ENCODE data around the gene EPHA4. TPM values are rescaled to one million over a fixed set of nuclear protein-coding genes. Genes with fewer than 3 reads are reported as not detected.
A peak's percentile ranks its signal among the peaks of the same experiment; 100 is the strongest.

EPHA4 gene
- total and polyA plus RNA-seq, 2 donors (not counting 1 experiment from before 2014, with no cell fraction given), result 10.7 to 54.9 TPM

GRCh38 chr2:221555494-221555846, 16.6 kb downstream of the EPHA4 start:
- Histone ChIP-seq H2AFZ (ENCODE audit: insufficient read depth, low read depth, low read length, poor library complexity, severe bottlenecking) (peak overlapping the region; percentile 19), H3K9ac (ENCODE audit: low read length) (peak overlapping the region; percentile 39), H3K4me2 (replicated peaks; ENCODE audit: low read depth, low read length, poor library complexity, severe bottlenecking) (peak overlapping the region; percentile 66), H3K27ac (ENCODE audit: low read length in 2 of 2) (peak overlapping the region; percentile 44 to 55), H3K27me3 (replicated peaks in 1 of 4; ENCODE audit: control extremely low read depth in 1 of 4, control insufficient read depth in 3 of 4, insufficient read depth in 4 of 4, low read length in 3 of 4) (no peaks in the 10 kb centered on the region), H3K4me1 (ENCODE audit: control insufficient read depth in 2 of 2, insufficient read depth in 2 of 2, low read length in 2 of 2) (peaks cover 32 to 42% of the 10 kb centered on the region in 2 donors), H3K36me3 (replicated peaks in 1 of 2; ENCODE audit: control extremely low read depth in 1 of 2, control insufficient read depth in 1 of 2, extremely low read depth in 1 of 2, insufficient read depth in 2 of 2, low read length in 1 of 2) (peaks cover 0 to 2% of the 10 kb centered on the region in 2 experiments), H3K9me3 (ENCODE audit: control extremely low read depth in 1 of 3, control insufficient read depth in 2 of 3, insufficient read depth in 1 of 3, low read length in 2 of 3) (no peaks in the 10 kb centered on the region), H3K79me2 (ENCODE audit: control insufficient read depth, insufficient read depth, low read length) (peaks cover 25% of the 10 kb centered on the region), H4K20me1 (ENCODE audit: control insufficient read depth, insufficient read depth, low read length, poor library complexity, severe bottlenecking) (no peaks in the 10 kb centered on the region), H3K4me3 (ENCODE audit: control extremely low read depth in 1 of 5, extremely low read depth in 1 of 5, insufficient read depth in 1 of 5, low read depth in 2 of 5, low read length in 4 of 5) (peak overlapping the region in 1 of 5 experiments; percentile 23)
- CTCF ChIA-PET, result interaction anchor here (0.5 to 4.6 kb wide), 3 partner anchors 18 to 37 kb away, joined by 4 to 27 read pairs (median 4); partner anchors contain the start of gene EPHA4
- POLR2A ChIA-PET, result no interaction called here
- H3K9me3 Mint-ChIP-seq (ENCODE audit: insufficient read depth), result no peaks in the 10 kb centered on the region
- peak; percentile 25 for ATAC-seq (ENCODE audit: low read depth)
- DNase-seq, result no peak
- intact Hi-C loops (cut with micrococcal nuclease), result loop anchor here (1.0 to 2.0 kb wide), 2 partner anchors 17 to 35 kb away; partner anchors contain the start of gene EPHA4
- peak overlapping the region; percentile 77 for H3K4me3 Mint-ChIP-seq
- H3K4me1 Mint-ChIP-seq, result peaks cover 69% of the 10 kb centered on the region
- TF ChIP-seq, protein P1, sequence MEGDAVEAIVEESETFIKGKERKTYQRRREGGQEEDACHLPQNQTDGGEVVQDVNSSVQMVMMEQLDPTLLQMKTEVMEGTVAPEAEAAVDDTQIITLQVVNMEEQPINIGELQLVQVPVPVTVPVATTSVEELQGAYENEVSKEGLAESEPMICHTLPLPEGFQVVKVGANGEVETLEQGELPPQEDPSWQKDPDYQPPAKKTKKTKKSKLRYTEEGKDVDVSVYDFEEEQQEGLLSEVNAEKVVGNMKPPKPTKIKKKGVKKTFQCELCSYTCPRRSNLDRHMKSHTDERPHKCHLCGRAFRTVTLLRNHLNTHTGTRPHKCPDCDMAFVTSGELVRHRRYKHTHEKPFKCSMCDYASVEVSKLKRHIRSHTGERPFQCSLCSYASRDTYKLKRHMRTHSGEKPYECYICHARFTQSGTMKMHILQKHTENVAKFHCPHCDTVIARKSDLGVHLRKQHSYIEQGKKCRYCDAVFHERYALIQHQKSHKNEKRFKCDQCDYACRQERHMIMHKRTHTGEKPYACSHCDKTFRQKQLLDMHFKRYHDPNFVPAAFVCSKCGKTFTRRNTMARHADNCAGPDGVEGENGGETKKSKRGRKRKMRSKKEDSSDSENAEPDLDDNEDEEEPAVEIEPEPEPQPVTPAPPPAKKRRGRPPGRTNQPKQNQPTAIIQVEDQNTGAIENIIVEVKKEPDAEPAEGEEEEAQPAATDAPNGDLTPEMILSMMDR (IDR thresholded peaks at IDR 0.05), result no peak
- no peak for TF ChIP-seq EZH2 (IDR thresholded peaks at IDR 0.05; ENCODE audit: borderline replicate concordance, insufficient read depth, low read depth, low read length, poor library complexity, severe bottlenecking)
- H3K27ac Mint-ChIP-seq, result peak overlapping the region; percentile 87
- WGBS (ENCODE audit: insufficient coverage), result 29% methylated on average over 1 of the region's 2 CpGs
- no peaks in the 10 kb centered on the region for H3K27me3 Mint-ChIP-seq

DNA sequence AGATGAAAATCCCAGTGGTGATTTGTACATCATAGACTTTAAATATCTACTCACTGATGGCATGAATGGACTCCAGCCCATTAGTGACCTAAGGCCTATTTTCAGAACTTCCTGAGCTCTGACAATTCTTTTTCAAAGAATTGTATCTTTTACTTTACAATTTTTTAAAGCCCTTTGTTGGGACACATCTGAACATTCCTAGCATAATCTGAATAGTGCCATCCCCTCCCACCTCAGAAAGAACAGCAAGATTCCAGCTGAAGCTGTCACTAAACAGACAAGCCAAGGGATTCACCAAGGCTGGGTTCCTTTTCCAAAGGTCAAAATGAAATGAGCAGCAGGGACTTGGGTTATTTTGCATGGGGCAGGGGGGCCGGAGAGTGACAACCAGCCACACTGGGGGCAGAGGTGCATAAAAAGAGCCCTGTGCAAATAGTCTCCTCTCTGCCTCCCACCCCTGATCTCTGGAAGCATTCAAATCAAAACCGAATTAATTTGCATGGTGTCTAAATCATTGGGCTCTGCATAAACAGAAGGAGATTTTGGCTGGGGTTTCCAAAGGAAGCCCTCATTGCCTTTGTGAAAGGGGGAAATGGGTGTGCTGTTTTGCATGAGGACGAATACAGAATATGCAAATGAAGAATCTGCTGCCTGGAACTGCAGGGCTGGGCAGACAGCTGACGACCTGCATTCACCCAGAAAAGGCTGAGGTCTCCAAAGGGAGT, 17.2 kb downstream of the EPHA4 start:
- H3K4me1 Mint-ChIP-seq, result peaks cover 64% of the 10 kb centered on the region
- H3K27me3 Mint-ChIP-seq, result no peaks in the 10 kb centered on the region
- Histone ChIP-seq H3K27me3 (replicated peaks in 1 of 4; ENCODE audit: control extremely low read depth in 1 of 4, control insufficient read depth in 3 of 4, insufficient read depth in 4 of 4, low read length in 3 of 4) (no peaks in the 10 kb centered on the region), H3K9me3 (ENCODE audit: control extremely low read depth in 1 of 3, control insufficient read depth in 2 of 3, insufficient read depth in 1 of 3, low read length in 2 of 3) (no peaks in the 10 kb centered on the region), H4K20me1 (ENCODE audit: control insufficient read depth, insufficient read depth, low read length, poor library complexity, severe bottlenecking) (no peaks in the 10 kb centered on the region), H2AFZ (ENCODE audit: insufficient read depth, low read depth, low read length, poor library complexity, severe bottlenecking) (peak overlapping the region; percentile 19), H3K36me3 (replicated peaks in 1 of 2; ENCODE audit: control extremely low read depth in 1 of 2, control insufficient read depth in 1 of 2, extremely low read depth in 1 of 2, insufficient read depth in 2 of 2, low read length in 1 of 2) (peaks cover 0 to 2% of the 10 kb centered on the region in 2 experiments), H3K4me1 (ENCODE audit: control insufficient read depth in 2 of 2, insufficient read depth in 2 of 2, low read length in 2 of 2) (peaks cover 30 to 39% of the 10 kb centered on the region in 2 donors), H3K4me2 (replicated peaks; ENCODE audit: low read depth, low read length, poor library complexity, severe bottlenecking) (peak overlapping the region; percentile 66), H3K27ac (ENCODE audit: low read length in 2 of 2) (peak overlapping the region; percentile 50 to 55), H3K9ac (ENCODE audit: low read length) (peak overlapping the region; percentile 39), H3K4me3 (ENCODE audit: control extremely low read depth in 1 of 5, extremely low read depth in 1 of 5, insufficient read depth in 1 of 5, low read depth in 2 of 5, low read length in 4 of 5) (peak overlapping the region in 2 of 5 experiments; percentile 3 to 23), H3K79me2 (ENCODE audit: control insufficient read depth, insufficient read depth, low read length) (peaks cover 26% of the 10 kb centered on the region)
- ATAC-seq (ENCODE audit: low read depth) (peak; percentile 92), DNase-seq (peak; percentile 76)
- TF ChIP-seq EZH2 (IDR thresholded peaks at IDR 0.05; ENCODE audit: borderline replicate concordance, insufficient read depth, low read depth, low read length, poor library complexity, severe bottlenecking), result no peak
- TF ChIP-seq, protein P1 (IDR thresholded peaks at IDR 0.05), result no peak
- POLR2A ChIA-PET, result no interaction called here
- CTCF ChIA-PET, result interaction anchor here (1.5 to 4.6 kb wide), 2 partner anchors 18 to 37 kb away, joined by 4 to 27 read pairs; partner anchors contain the start of gene EPHA4
- peak overlapping the region; percentile 77 for H3K4me3 Mint-ChIP-seq
- peak overlapping the region; percentile 87 for H3K27ac Mint-ChIP-seq
- no peaks in the 10 kb centered on the region for H3K9me3 Mint-ChIP-seq (ENCODE audit: insufficient read depth)
- 16% methylated on average over 3 of the region's 4 CpGs for WGBS (ENCODE audit: insufficient coverage)
- intact Hi-C loops (cut with micrococcal nuclease), result loop anchor here (1.0 to 2.0 kb wide), 2 partner anchors 17 to 34 kb away; partner anchors contain the start of gene EPHA4
